Smooth muscle cell (in vitro differentiated cells): ENCODE results near the gene COX10. TPM values are rescaled to one million over a fixed set of nuclear protein-coding genes. Genes with fewer than 3 reads are reported as not detected.

Experiments used
- DNase-seq: peaks from one replicate; lab custom pipeline; 2025; ENCODE audit not compliant: unreplicated experiment; lab: John Stamatoyannopoulos, UW
- H2AFZ ChIP-seq: fragments of 200-600 bp; sonication (generic); 2 replicates; pipeline ENCODE4 v1.6.0; 2016; ENCODE audit warnings: antibody characterized with exemption, low read depth, mild to moderate bottlenecking
- H3F3A ChIP-seq: fragments of 200-600 bp; sonication (generic); 2 replicates; pipeline ENCODE4 v1.6.0; 2017; ENCODE audit warnings: antibody characterized with exemption, low read depth
- H3K27ac ChIP-seq: fragments of 200-600 bp; sonication (generic); 2 replicates; pipeline ENCODE4 v1.5.1; 2016; ENCODE audit warnings: low read depth, mild to moderate bottlenecking
- H3K27me3 ChIP-seq: fragments of 200-600 bp; sonication (generic); 2 replicates; pipeline ENCODE4 v1.6.1; 2016; ENCODE audit warnings: low read depth, mild to moderate bottlenecking
- H3K36me3 ChIP-seq: fragments of 200-600 bp; sonication (generic); 2 replicates; pipeline ENCODE4 v1.5.1; 2016; ENCODE audit warnings: low read depth
- H3K4me1 ChIP-seq: fragments of 200-600 bp; sonication (generic); 2 replicates; pipeline ENCODE4 v1.5.1; 2016; ENCODE audit warnings: low read depth
- H3K4me2 ChIP-seq: fragments of 200-600 bp; sonication (generic); 2 replicates; pipeline ENCODE4 v1.6.0; 2016; ENCODE audit warnings: mild to moderate bottlenecking
- H3K4me3 ChIP-seq: fragments of 200-600 bp; sonication (generic); 2 replicates; pipeline ENCODE4 v1.5.1; 2016; ENCODE audit warnings: mild to moderate bottlenecking
- H3K79me2 ChIP-seq: fragments of 200-600 bp; sonication (generic); 2 replicates; pipeline ENCODE4 v1.6.0; 2016; ENCODE audit warnings: low read depth, mild to moderate bottlenecking
- H3K9ac ChIP-seq: fragments of 200-600 bp; sonication (generic); 2 replicates; pipeline ENCODE4 v1.6.0; 2016; ENCODE audit warnings: low read depth
- H3K9me3 ChIP-seq: fragments of 200-600 bp; sonication (generic); replicated peaks from 2 replicates; pipeline ENCODE4 v1.5.1; 2016; ENCODE audit warnings: low read depth
- H4K20me1 ChIP-seq: fragments of 200-600 bp; sonication (generic); 2 replicates; pipeline ENCODE4 v1.6.0; 2016; ENCODE audit warnings: low read depth
- CTCF ChIP-seq: fragments of 200-600 bp; sonication (generic); IDR thresholded peaks from 2 replicates; pipeline ENCODE4 v1.5.1; 2017; ENCODE audit warnings: borderline replicate concordance, mild to moderate bottlenecking, antibody characterized with exemption; ENCODE audit not compliant: insufficient read depth, poor library complexity, severe bottlenecking
- WGBS: methylation state at CpG from one replicate; pipeline ENCODE4 v1.1.7; 2016; ENCODE audit warnings: low lambda C conversion rate; 5-methylcytosine and 5-hydroxymethylcytosine counted together
- polyA plus RNA-seq: library from polyadenylated mRNA; unstranded; fragments of >200 nt; fragmentation: Nextera tagmentation; extraction: Ambion mirVana; gene quantifications from 2 replicates; pipeline ENCODE4 v1.2.1, GENCODE V29; 2016
- total RNA-seq: library from RNA; depleted of rRNA; stranded (reverse); fragments of >200 nt; gene quantifications from 2 replicates; pipeline ENCODE4 v1.2.3, GENCODE V29; 2014

Gene COX10
- total and polyA plus RNA-seq, 2 experiments from 2014 or later = 15.1 to 18.4 TPM

- no peak overlapping the region for H2AFZ ChIP-seq
- H3K36me3 ChIP-seq = peaks cover 9% of the 10 kb centered on the region
- 66% methylated on average over 4 of the region's 4 CpGs for WGBS
- DNase-seq = no peak
- H3K4me1 ChIP-seq = no peaks in the 10 kb centered on the region
- no peak overlapping the region for H3K4me2 ChIP-seq
- H3K4me3 ChIP-seq = no peak overlapping the region
- H3K79me2 ChIP-seq = peaks cover 10% of the 10 kb centered on the region
- peaks cover 35% of the 10 kb centered on the region for H4K20me1 ChIP-seq
- H3K27ac ChIP-seq = no peak overlapping the region
- H3K9me3 ChIP-seq = no peaks in the 10 kb centered on the region
- no peaks in the 10 kb centered on the region for H3K27me3 ChIP-seq
- no peaks in the 10 kb centered on the region for H3F3A ChIP-seq
- H3K9ac ChIP-seq = no peak overlapping the region
- no peak for TF ChIP-seq CTCF
Observed at GRCh38 chr17:14080847-14081251, 11.5 kb downstream of the COX10 start.

- no peak overlapping the region for H2AFZ ChIP-seq
- H4K20me1 ChIP-seq = peaks cover 32% of the 10 kb centered on the region
- H3K9me3 ChIP-seq = no peaks in the 10 kb centered on the region
- no peaks in the 10 kb centered on the region for H3K27me3 ChIP-seq
- 97% methylated on average over 8 of the region's 8 CpGs for WGBS
- H3K36me3 ChIP-seq = no peaks in the 10 kb centered on the region
- H3K79me2 ChIP-seq = peaks cover 17% of the 10 kb centered on the region
- H3F3A ChIP-seq = no peaks in the 10 kb centered on the region
- H3K9ac ChIP-seq = no peak overlapping the region
- no peak overlapping the region for H3K27ac ChIP-seq
- TF ChIP-seq CTCF = no peak
- H3K4me3 ChIP-seq = no peak overlapping the region
- no peak for DNase-seq
- no peaks in the 10 kb centered on the region for H3K4me1 ChIP-seq
- H3K4me2 ChIP-seq = no peak overlapping the region
Observed at GRCh38 chr17:14082848-14083247, 13.5 kb downstream of the COX10 start.

GRCh38 chr17:14084955-14085354 is 15.7 kb downstream of the COX10 start:
- Histone ChIP-seq H3F3A (no peaks in the 10 kb centered on the region), H3K27me3 (no peaks in the 10 kb centered on the region), H3K4me1 (no peaks in the 10 kb centered on the region), H3K36me3 (no peaks in the 10 kb centered on the region), H3K9ac (no peak overlapping the region), H4K20me1 (peaks cover 37% of the 10 kb centered on the region), H3K27ac (no peak overlapping the region), H2AFZ (no peak overlapping the region), H3K4me2 (no peak overlapping the region), H3K4me3 (no peak overlapping the region), H3K9me3 (no peaks in the 10 kb centered on the region), H3K79me2 (peaks cover 17% of the 10 kb centered on the region)
- TF ChIP-seq CTCF = no peak
- 80% methylated on average over 2 of the region's 2 CpGs for WGBS
- no peak for DNase-seq

GRCh38 chr17:14086189-14086588 is 16.9 kb downstream of the COX10 start:
- no peak for DNase-seq
- Histone ChIP-seq H4K20me1 (peaks cover 47% of the 10 kb centered on the region), H3K4me2 (no peak overlapping the region), H3K27ac (no peak overlapping the region), H3K79me2 (peaks cover 17% of the 10 kb centered on the region), H2AFZ (no peak overlapping the region), H3K4me3 (no peak overlapping the region), H3K27me3 (no peaks in the 10 kb centered on the region), H3K9ac (no peak overlapping the region), H3K4me1 (no peaks in the 10 kb centered on the region), H3K9me3 (no peaks in the 10 kb centered on the region), H3F3A (no peaks in the 10 kb centered on the region), H3K36me3 (no peaks in the 10 kb centered on the region)
- no peak for TF ChIP-seq CTCF
- WGBS = 100% methylated on average over 2 of the region's 2 CpGs
